ENCODE results near the gene CLMN. TPM values are rescaled to one million over a fixed set of nuclear protein-coding genes. Genes with fewer than 3 reads are reported as not detected.
"Not testable (repeated sequence)": the region's sequence is repeated elsewhere in the genome, so short reads cannot be mapped to it uniquely, and the experiment has no call there.

The CLMN gene
- total RNA-seq, 1 donor from 2014 or later, result 0.26 TPM

DNA sequence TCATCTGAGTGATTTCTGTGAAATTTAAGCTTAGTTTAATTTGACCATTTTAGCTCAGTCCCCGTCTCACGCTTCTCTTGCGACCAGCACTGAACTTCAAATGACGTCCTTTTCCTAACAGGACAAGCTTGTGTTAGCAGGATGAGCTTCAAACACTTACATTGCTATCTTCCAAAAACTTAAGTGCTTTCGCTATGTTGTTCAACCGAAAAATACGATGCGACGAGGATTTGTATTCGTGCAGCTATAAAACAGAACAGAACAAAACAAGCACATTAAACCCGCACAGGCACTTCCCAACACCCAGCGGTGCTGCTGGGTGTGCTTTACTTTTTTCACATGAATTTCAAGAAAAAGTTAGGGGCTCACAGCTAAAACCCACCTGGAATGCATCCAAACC is 98.2 kb downstream of the CLMN start:
- DNase-seq (ENCODE audit: low read depth in 2 of 2), result no peak

DNA sequence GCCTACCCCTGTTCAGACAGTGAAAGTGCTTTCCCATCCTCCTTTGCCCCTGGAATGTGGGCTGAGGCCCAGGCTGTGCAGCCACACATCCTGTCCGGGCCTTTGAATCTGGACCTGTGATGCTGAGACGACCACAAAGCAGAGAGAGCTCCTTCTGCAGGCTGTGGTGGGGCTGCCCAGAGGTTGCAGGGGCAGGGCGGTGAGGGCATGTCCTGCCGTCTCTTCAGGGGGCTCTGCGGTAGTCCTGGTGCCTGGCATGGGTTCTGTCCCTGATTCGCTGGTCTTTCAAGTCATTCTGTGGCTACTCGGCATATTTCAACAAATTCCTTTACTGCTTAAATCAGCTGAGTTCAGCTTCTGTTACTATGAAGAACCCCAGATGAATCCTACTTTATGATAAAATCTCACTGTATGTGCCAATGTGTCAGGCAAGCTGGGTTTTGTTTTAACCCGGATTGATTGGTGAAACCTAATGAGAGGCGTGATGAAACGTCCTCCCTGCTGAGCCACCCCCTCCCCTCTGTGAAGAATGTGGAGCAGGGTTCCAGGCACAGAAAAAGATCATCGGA is 99.0 kb downstream of the CLMN start:
- no peak for DNase-seq (ENCODE audit: low read depth in 2 of 2)

DNA sequence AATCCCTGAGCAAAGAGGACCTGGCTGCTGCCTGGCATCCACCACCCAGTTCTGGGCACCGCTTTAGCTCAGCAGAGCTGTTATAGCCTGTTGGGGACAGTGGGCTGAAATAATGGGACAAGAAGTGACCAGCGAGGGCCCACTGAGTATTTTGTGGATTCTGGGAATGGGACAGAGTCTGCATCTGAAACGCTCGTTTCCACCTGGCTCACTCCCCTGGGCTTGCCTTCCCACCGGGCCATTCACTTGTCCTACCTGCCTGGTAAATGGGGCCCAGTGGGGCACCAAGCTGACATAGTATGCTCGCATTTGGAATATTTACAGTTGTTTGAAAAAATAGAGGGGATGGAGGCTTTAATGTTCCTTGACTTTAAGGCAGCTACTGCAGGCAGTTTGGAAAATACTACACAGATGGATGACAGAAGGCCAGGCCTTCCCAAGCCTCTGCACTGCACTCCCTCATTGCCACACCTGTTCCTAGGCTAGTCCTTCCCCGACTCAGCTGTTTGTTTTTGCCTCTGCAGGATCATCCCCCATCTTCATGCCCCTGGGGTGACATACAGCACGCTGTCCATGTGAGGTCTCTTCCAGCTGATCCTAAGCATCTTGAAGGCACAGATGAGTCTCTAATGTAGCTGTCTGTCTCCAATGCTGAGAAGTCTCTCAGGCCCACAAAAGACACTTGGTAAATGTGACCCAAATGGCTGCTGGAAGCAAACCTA is 101.1 kb downstream of the CLMN start:
- DNase-seq (ENCODE audit: low read depth in 2 of 2), result no peak

DNA sequence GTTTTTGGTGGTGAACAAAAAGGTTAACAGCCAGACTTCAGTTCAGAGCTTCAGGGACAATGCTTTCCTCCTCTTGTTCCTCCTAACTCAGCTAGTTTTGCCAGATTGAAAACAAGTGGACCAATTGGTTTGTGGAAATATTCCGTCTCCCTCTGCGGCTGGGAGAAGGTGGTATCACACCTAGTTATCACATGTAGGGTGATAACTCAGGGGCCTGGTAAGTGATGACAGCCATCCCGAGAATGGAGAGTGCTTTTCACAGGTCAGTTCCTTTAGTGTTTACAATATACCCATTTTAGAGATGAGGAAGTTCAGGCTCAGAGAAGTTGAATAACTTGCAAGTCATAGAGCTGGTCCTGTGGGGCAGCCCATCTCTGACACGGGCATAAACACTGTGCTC is 101.7 kb downstream of the CLMN start:
- DNase-seq (ENCODE audit: low read depth in 2 of 2), result no peak

DNA sequence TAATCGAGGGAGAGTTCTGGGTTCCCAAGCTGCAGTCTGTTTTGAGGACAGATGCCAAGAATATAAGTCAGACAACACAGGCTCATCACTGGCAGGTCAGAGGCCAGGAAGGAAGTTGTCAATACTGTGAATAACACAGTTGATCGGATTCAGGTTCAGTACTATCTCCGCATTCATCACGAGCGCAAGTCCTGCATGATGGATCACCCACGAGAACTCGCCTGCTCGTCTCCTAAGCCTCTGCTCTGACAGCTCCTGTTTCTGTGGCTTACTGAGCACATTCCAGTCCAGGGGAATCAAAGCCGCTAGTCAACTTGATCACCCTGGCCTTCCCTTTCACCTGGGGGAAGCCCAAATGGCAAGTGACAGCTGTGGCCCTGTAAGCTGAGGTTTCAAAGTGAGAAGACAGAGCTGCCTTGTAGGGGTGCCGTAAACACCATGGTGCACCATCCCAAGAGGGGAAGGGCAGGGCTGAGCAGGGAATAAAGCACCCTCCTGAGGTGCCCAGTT is 102.3 kb downstream of the CLMN start:
- peak; percentile 35 to 50 for DNase-seq (ENCODE audit: low read depth in 2 of 2)

DNA sequence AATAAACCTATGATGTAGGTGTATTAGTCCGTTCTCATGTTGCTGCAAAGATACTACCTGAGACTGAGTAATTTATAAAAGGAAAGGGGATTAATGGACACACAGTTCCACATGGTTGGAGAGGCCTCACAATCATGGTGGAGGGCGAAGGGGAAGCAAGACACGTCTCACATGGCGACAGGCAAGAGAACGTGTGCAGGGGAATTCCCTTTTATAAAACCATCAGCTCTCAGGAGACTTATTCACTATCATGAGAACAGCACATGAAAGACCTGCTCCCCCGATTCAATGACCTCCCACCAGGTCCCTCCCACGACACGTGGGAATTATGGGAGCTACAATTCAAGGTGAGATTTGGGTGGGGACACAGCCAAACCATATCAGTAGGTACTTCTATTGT is 103.7 kb downstream of the CLMN start:
- DNase-seq (ENCODE audit: low read depth in 2 of 2), result no peak

DNA sequence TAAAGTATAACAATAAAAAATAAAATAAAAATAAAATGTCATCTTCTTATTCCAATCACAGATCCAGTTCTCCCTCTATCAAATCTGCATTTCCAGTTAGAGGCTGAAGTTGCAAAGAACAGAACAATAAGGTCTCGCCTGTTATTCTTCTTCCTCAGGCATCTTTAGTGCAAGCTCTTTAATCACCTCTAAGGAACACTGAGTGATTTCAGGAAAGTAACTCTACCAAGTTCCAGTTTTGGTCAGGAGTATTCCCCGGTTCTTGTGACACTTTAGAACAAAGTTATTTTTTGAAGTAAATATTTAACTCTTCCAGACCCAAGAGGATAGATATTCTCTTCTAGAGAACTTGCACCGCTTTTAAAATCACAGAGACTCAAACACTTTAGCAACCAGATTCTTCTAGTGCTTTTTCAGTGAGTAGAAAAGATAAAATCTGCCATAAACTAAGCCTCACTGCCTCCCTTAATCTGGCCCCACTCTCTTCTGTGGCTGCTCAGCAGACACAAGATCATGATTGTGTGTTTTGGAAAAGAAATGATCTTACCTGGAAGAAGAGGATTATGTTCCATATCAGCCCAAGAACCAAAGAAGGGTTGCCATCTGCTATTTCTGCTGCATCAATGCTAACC is 104.5 kb downstream of the CLMN start:
- no peak for DNase-seq (ENCODE audit: low read depth in 2 of 2)

DNA sequence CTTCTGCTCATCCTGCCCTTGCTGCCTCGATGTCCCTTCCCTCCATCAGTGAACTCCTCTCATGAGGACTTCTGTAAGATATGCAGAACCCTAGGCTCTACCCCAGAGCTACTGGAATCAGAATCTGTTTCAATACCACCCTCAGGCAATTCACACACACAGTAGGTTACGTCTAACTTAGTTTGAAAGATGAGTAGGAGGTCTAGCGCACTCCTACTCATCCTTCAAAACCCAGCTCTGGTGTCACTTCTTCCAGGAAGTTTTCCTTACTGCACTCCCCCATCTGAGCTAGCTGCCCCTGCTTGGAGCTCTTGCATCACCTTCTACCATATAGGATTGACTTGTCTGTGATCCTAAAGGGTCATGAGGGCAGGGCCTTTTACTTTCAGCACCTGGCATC is 105.9 kb downstream of the CLMN start:
- DNase-seq (ENCODE audit: low read depth in 2 of 2), result no peak

DNA sequence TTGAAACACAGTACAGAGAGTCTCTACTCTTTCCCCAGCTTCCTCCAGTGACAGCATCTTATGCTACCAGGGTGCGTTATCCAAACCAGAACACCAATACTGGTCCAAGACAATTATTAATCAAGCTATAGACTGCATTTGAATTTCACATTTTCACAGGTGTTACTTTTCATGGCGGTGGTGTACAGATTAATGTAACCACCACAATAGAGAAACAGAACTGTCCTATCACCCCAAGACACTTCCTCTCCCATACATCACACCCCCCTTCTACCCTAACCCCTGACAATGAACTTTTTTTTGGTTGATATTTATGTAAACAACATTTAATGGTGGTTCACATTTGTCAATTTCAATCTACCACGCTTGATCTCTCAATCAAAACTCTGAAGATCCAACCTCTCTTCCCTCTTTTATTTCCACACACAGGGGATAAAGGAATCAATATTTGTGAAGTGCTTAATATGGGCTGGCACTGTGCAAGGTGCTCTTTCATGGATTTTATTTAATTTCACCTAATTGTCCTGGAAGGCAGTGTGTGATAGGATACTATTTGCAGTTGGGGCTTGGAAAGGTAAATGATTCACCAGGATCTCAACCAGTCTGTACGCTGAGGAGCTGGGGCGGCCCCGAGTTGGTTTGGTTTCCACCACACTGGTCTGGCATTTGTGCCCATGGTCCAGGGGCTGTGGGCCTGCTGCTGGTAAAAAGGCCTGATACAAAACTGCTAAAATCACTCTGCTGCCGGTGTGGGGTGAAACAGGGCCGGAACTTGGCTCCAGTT is 107.8 kb downstream of the CLMN start:
- no peak for DNase-seq (ENCODE audit: low read depth in 2 of 2)

DNA sequence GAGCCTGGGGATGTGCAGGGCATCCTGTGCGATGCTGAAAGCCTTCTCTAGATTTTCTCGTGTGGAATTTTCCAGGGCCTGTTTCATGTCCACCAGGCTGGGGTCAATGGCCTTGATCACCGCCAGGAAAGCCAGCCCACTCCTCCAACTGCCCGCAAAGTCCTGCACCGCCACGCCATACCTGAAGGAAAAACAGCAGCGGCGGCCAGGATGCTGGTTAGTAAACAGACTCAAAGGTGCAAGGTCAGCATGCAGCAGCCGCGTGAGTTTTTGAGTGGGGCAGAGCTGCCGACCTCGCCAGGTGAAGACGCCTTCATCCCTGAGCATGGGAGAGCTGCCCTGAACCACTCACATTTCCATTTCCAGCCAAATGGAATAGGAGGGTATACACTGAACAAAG is 109.0 kb downstream of the CLMN start:
- DNase-seq (ENCODE audit: low read depth in 2 of 2), result no peak

DNA sequence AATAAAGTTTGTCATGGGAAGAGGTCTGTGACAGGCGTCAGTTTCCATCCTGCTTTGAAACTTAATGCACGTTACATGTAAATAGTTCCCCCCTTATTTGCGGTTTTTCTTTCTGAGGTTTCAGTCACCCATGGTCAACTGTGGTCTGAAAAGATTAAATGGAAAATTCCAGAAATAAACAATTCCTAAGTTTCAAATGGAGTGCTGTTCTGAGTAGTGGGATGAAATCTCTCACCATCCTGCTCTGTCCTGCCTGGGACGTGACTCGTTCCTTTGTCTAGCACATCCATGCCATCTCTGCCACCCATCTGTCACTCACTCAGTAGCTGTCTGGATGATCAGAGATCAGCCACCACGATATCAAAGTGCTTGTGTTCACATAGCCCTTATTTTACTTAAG is 111.1 kb downstream of the CLMN start:
- no peak for DNase-seq (ENCODE audit: low read depth in 2 of 2)

DNA sequence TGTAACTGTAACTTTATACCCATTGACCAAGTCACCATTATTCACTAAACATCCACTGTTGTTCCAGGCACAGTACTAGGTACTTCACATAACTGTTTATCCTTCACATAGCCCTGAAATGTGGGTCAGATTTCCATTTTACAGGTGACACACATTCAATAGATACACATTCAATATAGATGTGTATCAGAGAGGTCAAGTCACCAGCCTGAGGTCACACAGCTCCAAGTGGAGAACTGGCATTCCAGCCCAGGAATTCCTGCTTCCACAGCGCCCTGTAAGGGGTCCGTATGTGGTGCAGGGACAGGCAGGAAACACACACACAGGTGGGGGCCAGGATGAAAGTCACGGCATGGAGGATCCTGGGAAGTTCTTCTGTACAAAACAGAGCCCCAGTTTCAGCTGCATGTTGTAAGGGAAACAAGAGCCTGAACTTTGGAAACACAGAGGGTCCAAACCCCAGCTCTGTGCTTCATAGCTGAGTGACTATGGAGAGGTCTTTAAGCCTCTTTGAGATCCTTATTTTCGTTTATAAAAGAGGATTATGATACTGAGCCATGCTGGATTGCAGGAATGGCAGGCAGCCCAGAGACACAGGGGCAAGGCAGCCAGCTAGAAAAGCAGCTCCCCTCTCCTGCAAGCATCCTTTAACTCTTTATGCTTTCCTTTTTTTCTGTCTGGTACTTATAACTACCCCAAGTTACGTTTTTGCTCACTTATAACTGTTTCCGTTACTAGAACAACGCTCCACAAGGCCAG is 112.1 kb downstream of the CLMN start:
- no peak for DNase-seq (ENCODE audit: low read depth in 2 of 2)

DNA sequence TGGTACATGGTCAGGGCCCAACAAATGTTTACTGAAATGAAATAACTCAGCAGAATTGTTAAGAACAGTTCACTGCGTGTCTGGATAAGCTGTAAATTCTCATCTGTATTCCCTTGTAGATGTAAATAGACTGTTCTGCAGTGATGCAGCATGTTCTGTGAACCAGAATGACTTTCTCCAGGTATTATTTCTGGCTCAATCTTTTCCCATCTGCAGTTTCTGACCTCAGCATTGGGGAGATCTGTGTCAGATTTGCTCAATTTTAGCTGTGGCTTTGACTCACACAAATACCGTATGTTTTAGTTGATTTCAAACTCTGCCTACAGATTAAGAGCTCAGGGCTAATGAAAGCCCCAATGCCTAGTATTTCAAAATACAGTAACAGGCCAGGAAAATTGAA is 113.2 kb downstream of the CLMN start:
- no peak for DNase-seq (ENCODE audit: low read depth in 2 of 2)

DNA sequence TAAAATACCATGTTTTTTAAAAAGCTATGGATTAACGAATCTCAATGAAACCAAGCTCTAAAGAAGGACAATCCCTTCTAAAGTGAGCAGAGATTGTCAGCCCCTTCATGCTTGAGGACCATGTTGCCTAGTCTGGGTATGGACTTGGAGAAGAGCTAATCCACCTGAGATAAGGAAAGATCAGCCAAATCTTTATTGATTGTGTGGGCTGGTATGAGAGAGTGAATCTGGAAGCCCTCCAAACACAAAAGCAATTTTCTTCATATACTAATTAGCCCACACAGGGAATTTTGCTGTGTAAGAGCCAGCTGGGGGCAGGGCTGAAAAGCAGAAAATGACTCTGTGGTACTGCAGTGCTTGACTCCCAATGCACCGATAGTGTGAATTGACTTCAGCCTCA is 115.0 kb downstream of the CLMN start:
- no peak for DNase-seq (ENCODE audit: low read depth in 2 of 2)

DNA sequence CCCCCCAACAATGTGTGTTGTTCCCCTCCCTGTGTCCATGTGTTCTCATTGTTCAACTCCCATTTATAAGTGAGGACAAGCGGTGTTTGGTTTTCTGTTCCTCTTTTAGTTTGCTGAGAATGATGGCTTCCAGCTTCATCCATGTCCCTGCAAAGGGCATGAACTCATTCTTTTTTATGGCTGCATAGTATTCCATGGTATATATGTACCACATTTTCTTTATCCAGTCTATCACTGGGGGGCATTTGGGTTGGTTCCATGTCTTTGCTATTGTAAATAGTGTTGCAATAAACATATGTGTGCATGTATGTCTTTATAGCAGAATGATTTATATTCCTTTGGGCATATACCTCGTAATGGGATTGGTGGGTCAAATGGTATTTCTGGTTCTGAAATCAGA is 118.0 kb downstream of the CLMN start:
- DNase-seq (ENCODE audit: low read depth in 2 of 2), result not testable (repeated sequence)

DNA sequence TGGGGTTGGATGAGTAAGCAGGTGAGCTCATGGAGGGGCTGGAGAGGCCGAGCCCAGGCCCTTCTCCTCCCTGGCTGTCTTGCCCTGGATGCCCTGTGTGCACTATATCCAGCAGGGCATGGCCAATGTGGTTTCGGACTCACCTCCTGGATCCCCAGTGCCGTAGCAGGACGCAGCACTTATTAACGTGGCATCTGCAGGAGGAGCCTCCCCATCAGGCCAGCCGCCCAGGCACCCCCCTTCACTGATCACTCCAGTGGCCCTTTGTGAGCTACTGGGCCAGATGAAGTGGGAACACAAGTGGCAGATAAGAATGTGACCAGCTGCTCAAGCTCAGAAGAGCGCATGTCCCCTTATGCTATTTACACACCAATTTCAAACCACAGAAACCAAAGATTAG is 119.3 kb downstream of the CLMN start:
- DNase-seq (ENCODE audit: low read depth in 2 of 2), result no peak

DNA sequence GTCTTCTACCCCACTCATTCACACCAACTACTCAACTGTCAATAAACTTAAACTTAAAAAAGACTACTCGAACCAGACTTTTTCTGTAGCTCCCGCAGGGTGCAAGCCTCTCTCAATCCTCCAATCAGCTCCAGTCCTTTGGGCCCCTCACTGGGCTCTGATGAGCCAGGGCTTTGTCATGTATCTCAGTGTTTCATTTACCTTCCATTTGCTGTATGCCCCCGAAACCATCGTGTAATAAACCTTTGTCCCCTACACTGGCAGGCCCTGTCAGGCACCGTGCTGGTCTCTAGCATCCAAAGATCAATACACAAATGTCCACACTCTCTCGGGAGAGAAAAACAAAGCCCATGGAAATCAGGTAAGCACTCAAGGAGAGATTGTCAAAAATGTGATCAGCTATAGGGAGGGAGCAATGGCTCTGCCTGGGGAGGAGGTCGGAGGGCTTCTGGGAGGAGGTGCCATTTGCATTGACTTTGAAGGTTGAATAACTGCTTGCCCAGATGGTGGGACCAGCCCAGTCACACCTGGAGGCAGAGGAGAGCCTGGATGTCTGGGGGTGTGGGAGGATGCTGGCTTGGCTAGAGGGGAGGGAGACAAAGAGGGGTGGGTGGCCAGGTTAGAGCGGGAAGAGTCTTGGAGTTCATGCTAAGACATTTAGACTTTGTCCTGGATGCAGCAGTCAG is 120.3 kb downstream of the CLMN start:
- DNase-seq (ENCODE audit: low read depth in 2 of 2), result no peak

DNA sequence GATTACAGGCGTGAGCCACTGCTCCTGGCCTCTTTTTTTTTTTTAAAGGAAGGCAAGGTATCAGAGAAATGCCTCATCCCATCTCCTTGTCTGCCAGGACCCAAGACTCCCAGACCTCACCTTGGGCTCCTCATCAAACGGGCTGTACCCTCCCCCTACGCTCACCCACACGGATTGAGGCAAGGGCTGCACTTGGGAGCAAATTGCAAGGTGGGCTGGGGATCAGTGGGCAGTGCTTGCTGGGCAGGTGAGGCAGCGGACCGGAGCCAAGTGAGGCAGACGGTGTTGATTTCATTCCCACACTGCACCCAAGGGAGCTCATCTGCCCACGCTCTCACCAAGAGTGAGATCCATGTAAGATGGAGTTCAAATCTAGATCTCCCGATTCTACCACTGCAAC is 121.4 kb downstream of the CLMN start:
- DNase-seq (ENCODE audit: low read depth in 2 of 2), result no peak

DNA sequence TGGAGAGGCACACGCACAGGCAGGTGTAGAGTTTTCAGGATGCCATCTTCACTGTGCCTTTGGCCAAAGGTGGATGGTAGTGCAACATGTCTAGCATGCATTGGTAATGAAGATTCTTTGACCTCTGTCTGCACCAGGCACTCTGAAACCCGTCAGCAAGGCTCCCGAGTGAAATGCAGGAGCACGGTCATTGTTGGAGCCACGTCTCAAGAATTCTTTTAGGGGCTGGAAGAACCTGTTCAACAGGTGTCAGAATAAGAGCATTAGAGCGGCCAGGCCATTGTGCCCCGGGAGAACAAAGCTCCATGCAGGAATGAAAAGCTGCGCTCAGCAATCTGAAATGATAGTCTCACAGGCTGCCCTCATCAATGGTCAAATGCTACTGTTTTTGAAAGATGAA is 122.2 kb downstream of the CLMN start:
- no peak for DNase-seq (ENCODE audit: low read depth in 2 of 2)

DNA sequence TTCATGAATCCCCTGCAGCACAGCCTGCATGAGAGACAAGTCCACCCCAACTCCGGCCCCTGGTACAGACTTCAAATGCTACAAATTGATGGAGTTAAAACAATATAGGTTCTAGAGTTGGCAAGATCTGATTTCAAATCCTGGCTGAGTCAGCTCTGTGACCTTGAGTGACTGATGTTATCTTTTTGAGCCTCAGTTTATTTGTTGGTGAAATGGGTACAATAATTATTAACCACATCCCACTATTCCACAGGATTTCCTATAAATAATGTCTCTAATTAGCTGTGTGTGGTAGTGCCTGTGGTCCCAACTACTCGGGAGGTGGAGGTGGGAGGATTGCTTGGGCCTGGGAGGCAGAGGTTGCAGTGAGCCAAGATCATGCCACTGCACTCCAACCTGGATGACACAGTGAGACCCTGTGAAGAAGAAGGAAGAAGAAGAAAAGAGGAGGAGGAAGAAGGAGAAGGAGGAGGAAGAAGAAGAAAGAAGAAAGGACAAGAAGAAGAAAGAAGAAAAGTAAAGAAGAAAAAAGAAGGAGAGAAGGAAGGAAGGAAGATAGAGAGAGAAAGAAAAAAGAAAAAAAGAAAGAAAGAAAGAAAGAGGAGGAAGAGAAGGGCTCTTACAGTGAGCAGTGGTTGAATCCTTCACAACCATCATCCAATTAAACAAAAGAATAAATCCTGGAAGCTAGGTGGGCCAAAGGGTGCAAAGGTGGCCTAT is 122.7 kb downstream of the CLMN start:
- no peak for DNase-seq (ENCODE audit: low read depth in 2 of 2)

All from dermis microvascular lymphatic vessel endothelial cell (primary cell).